ENCODE results near the gene CMIP. TPM values are rescaled to one million over a fixed set of nuclear protein-coding genes. Genes with fewer than 3 reads are reported as not detected.

Gene CMIP
- total and polyA plus RNA-seq, 7 donors, result 1.4 to 8.9 (median 4.1) TPM

DNA sequence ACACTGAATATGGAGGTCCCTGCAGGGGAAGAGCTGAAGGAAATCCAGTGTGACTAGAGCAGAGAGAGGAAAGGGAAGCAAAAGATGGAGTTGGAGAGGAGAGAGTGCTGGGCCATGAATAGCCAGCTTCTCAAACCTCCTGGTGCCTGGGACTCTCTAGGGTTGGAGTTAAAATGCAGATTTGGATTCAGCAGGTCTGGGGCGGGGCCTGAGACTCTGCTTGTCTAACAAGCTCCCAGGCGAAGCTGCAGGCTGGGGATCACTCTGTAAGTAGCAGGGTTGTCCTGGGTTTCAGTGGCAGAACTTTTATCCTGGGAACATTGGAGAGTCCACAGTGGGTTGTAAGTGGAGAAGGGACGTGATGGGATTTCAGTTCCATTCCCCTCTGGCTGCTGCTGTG, 231.1 kb downstream of the CMIP start:
- H3K36me3 ChIP-seq (ENCODE audit: insufficient read depth in 1 of 2, low read depth in 1 of 2), result peaks cover 0 to 7% of the 10 kb centered on the region in 2 donors

DNA sequence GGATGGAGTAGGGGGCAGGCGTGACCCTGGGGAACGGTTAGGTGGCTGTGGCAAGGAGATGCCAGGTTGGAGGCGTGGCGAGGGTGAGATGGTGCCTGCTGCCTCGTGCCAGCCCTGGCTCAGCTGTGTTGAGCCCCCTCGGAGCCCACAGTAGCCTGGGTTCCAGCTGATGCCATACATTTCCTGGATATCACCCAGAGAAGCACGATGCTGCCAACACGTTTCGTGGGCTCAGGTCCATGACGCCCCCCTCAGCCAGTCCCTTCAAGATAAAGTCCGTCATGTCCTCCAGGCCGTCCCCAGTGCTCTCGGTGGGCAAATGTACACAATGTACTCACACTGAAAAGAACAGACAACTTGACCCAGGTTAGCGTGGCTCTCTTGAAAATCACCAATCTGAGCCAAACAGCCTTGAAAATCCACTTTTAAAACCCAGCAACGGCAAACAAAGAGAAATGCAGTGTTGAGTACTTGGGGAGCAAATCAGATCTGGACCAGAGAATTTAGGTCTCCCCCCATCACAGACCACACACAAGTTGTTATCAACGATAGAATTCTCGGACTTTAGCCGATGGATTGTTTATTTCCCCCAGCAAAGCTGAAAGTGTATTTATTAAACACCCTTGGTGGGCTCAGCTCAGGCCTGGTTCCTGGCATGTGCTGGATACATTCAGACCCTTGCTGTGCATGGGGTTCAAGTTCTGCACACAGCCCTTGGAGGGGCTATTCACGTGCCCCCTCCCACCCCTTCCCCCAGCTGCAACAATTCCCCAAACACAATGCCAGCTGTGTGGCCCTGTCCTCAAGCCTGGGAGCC, 231.7 kb downstream of the CMIP start:
- H3K9me3 ChIP-seq, result no peaks in the 10 kb centered on the region
- 60 to 74% (median 70%) methylated on average over 19 of the region's 19 CpGs for WGBS, 3 donors
- no peak overlapping the region for H3K27ac ChIP-seq
- H3K4me1 ChIP-seq, result no peaks in the 10 kb centered on the region
- H3K27me3 ChIP-seq (ENCODE audit: insufficient read depth in 3 of 3, low read length in 2 of 3), result no peaks in the 10 kb centered on the region
- peaks cover 0 to 7% of the 10 kb centered on the region in 2 donors for H3K36me3 ChIP-seq (ENCODE audit: insufficient read depth in 1 of 2, low read depth in 1 of 2)
- ATAC-seq, result no peak
- DNase-seq, result no peak
- no peak overlapping the region for H3K4me3 ChIP-seq
- intact Hi-C loops (cut with DNase I), result no loop called here
- TF ChIP-seq, protein P1, sequence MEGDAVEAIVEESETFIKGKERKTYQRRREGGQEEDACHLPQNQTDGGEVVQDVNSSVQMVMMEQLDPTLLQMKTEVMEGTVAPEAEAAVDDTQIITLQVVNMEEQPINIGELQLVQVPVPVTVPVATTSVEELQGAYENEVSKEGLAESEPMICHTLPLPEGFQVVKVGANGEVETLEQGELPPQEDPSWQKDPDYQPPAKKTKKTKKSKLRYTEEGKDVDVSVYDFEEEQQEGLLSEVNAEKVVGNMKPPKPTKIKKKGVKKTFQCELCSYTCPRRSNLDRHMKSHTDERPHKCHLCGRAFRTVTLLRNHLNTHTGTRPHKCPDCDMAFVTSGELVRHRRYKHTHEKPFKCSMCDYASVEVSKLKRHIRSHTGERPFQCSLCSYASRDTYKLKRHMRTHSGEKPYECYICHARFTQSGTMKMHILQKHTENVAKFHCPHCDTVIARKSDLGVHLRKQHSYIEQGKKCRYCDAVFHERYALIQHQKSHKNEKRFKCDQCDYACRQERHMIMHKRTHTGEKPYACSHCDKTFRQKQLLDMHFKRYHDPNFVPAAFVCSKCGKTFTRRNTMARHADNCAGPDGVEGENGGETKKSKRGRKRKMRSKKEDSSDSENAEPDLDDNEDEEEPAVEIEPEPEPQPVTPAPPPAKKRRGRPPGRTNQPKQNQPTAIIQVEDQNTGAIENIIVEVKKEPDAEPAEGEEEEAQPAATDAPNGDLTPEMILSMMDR (IDR thresholded peaks at IDR 0.05), result no peak

More for the DNA sequence above, 231.1 kb downstream of the CMIP start:
- H3K4me1 ChIP-seq, result no peaks in the 10 kb centered on the region
- DNase-seq (no peak), ATAC-seq (no peak)
- TF ChIP-seq, protein P1 (IDR thresholded peaks at IDR 0.05), result no peak
- H3K4me3 ChIP-seq, result no peak overlapping the region
- H3K9me3 ChIP-seq, result no peaks in the 10 kb centered on the region
- H3K27me3 ChIP-seq (ENCODE audit: insufficient read depth in 3 of 3, low read length in 2 of 3), result no peaks in the 10 kb centered on the region
- no peak overlapping the region for H3K27ac ChIP-seq
- intact Hi-C loops (cut with DNase I), result no loop called here
- 83 to 95% (median 93%) methylated on average over 3 of the region's 3 CpGs for WGBS, 3 donors

DNA sequence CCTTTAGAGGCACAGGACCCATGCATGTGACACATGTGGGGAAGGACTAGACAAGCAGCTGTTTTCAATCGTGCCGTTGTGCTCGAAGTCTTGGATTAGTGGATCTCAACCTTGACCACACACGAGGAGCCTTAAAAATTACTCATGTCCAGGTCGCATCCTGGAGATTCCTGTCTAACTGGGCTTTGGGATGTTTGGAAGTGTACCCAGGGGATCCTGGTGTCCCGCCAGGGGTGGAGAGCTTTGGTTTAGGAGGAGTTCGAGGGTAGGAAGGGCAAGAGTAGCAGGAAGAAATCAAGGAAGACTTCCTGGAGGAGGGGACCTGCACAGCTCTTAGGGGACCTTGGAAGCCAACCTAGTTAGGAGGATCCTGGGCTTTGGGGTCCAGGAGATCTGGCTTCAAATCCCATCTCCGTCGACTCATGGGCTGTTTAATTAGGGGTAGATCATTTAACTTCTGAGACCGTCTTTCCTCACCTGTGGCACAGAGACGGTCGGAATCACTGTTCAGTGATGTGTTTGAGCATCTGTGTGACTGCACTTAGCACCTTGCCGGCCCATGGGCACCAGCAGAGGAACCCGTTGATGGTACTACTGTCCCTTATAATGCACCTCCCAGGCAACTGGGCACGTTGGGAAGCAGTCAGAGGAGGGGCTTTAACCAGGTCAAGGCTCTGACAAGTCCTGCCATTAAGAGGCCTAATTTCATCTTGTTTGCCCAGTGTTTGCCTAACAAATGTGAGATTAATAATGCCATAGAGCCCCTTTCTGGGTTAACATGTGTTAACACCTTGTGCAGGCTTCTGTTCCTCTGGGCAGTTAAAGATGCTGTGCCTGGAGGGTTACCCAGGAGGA, 232.5 kb downstream of the CMIP start:
- TF ChIP-seq, protein P1 (IDR thresholded peaks at IDR 0.05), result no peak
- WGBS, 3 donors, result 77 to 86% (median 85%) methylated on average over 15 of the region's 15 CpGs
- no peak overlapping the region for H3K4me3 ChIP-seq
- H3K27ac ChIP-seq, result no peak overlapping the region
- peaks cover 0 to 6% of the 10 kb centered on the region in 2 donors for H3K36me3 ChIP-seq (ENCODE audit: insufficient read depth in 1 of 2, low read depth in 1 of 2)
- peaks cover 0 to 2% (median 0%) of the 10 kb centered on the region in 3 donors for H3K27me3 ChIP-seq (ENCODE audit: insufficient read depth in 3 of 3, low read length in 2 of 3)
- ATAC-seq (no peak), DNase-seq (no peak)
- no peaks in the 10 kb centered on the region for H3K9me3 ChIP-seq
- intact Hi-C loops (cut with DNase I), result no loop called here
- H3K4me1 ChIP-seq, result no peaks in the 10 kb centered on the region

DNA sequence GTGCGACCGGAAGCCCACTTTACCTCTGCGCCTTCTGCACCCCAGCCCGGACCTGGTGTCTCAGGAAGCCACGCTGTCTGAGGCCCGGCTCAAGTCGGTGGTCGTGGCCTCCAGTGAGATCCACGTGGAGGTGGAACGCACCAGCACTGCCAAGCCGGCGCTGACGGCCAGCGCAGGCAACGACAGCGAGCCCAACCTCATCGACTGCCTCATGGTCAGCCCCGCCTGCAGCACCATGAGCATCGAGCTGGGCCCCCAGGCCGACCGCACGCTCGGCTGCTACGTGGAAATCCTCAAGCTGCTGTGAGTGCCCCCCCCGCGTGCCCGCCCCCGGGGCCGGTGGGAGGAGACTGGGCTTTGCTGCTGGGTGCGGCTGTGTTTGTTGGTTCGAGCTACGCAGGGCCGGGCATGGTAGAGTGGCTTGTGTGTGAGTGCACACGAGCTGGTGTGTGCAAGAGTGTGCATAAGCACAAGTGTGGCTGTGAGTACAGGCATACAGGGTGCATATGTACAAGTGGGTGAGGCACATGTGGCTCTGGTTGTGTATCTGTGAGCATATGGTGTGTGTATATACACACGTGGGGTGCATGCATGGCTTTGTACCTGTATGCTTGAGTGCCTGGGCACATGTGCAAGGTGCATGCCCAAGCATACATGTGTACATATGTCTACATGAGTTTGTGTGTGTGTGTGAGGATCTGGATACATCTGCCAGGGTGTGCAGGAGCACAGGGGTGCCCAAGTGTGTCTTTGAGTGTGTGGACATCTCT, 233.9 kb downstream of the CMIP start:
- TF ChIP-seq, protein P1 (IDR thresholded peaks at IDR 0.05), result no peak
- intact Hi-C loops (cut with DNase I), result no loop called here
- peak in 1 of 4 donors; percentile 15 for ATAC-seq
- no peak overlapping the region for H3K4me3 ChIP-seq
- H3K36me3 ChIP-seq (ENCODE audit: insufficient read depth in 1 of 2, low read depth in 1 of 2), result no peaks in the 10 kb centered on the region
- 65 to 78% (median 67%) methylated on average over 35 of the region's 35 CpGs for WGBS, 3 donors
- DNase-seq, result no peak
- H3K27me3 ChIP-seq (ENCODE audit: insufficient read depth in 3 of 3, low read length in 2 of 3), result peaks cover 0 to 2% (median 0%) of the 10 kb centered on the region in 3 donors
- no peak overlapping the region for H3K27ac ChIP-seq
- no peaks in the 10 kb centered on the region for H3K9me3 ChIP-seq
- H3K4me1 ChIP-seq, result no peaks in the 10 kb centered on the region
